NCI-H2196 treated with DMSO at 0.1 percent for 48 hours (cell line): ENCODE data around the gene RPS6KA3.

Experiments
- DNase-seq: peaks from one replicate; lab custom pipeline; 2025; ENCODE audit not compliant: unreplicated experiment; lab: John Stamatoyannopoulos, UW

The RPS6KA3 gene

DNA sequence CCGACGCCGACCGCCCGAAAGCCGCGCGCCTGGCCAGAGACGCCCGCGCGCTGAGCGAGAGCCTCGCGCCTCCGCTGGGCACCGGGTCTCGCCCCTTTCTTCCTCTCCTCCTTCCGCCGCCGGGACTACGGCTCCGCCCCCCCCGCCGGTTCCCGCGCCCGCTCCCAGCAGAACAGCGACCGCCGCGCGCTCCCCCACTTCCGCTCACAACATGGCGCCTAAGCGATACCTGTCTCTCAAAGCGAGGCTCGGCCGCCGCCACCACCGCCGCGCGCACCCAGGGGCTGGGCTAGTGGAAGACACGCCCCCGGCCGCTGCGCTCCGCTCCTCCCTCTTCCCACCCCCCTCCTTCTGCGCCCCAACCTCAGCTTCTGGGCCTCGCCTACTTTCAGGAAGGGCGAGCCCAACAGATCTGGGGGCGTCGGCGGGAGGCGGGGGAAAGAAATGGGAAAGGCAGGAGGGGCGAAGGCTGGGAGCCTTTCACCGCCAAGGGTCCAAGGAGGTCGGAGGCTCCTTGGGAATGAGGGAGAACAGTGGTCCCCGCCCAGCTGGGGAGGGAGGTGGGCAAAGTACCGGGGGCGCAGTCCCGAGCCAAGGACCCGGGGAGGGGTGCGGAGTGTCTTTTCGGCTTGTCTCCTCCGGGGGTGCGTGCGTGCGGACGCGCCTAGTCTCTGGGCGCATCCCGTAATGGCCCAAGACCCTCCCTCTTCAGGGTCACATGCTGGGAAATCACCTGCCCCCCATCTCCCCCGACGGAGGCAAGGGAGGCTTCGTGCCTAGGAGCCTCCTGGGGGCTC lies at the start of gene RPS6KA3:
Gene RPS6KA3 (minus strand): TSS at position 100 of the 797 bp plus-strand sequence. CDS start 277 bp downstream, outside the sequence.
- peak; percentile 67 for DNase-seq

DNA sequence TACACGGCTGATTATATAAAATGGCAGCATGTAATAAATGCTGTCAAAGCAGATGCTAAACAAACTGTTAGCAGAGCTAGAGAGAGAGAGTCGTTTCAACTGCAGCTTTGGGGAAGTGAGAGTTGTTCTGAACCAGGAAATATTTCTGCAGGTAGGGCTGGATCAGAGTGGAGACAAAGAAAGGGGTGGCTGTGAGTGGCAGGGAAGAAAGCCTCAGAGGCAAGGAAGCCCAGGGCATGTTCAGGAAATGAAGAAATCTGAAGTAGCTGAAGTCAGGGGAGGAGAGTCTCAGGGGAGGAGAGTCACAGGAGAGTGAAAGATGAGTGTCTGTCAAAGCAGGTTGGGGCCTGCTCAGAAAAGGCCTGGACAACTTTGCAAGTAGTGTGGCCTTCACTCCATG lies 48.4 kb upstream of the RPS6KA3 start:
- DNase-seq: no peak

DNA sequence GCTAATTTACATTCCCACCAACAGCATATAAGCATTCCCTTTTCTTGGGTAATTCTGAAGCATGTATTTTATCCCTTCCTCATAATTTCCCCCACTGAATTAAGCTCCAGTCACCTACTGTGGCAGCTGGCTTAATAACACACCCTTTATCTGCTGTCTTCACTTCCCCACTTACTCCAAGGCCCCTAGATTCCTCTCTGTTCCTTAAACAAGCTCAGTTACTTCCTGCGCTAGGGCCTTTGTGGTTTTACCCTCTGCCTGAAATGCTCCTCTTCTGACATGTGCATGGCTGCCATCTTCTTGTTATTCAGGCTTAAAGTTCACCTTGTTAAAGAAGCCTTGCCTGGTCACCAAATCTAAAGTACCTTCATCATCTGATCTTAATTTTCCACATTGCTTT lies 47.2 kb upstream of the RPS6KA3 start:
- no peak for DNase-seq

DNA sequence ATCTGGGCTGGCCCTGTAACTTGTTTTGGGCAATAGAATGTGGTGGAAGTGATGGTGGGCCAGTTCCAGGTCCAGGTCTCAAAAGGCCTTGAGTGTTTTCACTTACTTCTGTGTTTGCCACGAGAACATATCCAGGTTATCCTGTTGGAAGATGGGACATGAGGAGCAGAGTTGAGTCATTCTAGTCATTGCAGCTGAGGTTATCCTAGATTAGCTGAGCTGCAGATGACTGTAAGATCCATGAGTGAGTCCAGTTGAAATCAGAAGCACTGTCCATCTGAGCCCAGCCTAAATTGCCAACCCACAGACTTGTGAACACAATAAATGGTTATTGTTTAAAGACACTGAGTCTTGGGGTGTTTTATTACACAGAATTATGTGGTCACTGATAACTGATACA lies 45.3 kb upstream of the RPS6KA3 start:
- DNase-seq: no peak

DNA sequence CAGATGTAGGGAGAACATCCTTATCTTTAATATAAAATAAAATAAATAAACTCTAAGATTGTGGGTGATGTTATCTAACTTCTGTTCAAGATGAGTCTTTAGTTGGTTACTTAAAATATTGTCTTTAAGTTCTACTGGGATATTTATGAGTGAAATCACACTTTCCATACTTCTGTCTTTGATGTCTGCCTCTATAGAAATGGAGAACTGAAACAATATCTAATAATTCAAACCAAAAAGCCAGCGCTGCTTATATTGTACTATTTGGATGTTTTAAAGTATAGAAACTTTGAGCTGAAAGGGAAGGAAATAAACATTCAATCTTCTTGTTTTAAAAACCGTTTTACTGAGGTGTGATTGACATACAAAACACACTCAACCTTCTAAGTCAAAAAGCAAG lies 44.8 kb upstream of the RPS6KA3 start:
- no peak for DNase-seq

DNA sequence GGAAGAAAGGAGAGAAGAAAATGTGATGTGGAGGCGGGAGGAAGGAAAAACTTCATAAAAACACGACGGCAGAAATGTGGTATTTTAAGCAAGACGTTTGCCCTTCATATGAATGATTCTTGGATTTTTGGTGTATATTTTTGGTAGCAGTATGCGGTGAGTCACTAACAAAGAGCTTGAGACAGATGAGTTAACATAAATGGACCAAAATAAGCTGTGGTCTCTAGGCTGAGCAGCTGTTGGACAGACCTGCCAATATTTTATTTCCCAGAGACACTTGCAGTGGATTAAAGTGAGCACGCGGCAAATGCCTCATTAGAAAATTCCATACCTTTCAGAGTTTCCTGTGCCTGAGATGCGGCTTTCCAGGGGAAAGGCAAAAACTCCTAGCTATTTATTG lies 43.1 kb upstream of the RPS6KA3 start:
- no peak for DNase-seq

DNA sequence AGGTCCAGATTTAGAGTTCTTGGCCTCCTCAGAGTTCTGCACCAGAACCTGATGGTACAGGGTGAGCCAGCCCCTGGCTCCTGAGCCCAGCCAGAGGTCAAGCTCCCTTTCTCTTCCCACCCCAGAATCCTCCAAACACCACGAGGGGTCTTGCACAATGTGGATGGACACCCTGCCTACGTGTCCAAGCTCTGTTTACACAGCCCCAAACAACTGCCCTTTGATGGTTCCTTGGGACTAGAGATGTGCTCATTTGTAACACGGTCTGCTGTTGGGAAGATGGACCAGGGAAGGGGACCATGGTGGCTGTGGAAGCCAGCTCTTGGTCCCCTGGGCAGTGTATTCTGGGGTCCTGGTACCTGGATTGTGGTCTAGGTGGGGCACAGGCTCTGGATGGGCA lies 40.0 kb upstream of the RPS6KA3 start:
- no peak for DNase-seq

DNA sequence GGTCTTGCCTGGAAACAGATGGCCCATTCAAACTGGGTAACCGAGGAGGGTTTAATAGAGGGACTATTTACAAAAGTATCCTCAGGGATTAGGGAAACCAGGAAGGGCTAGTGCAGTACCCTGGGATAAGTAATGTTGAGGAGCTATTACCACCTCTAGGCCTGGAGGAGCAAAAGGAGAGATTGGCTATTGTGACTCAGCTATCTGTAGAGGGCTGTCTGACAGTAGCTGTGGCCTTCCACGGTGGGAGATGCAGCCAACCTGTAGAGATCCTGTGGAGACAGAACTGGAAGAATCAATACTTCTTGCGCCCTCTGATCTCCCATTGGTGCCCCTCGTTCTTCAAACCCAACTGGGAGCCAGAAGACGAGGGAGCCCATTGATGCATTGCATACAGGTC lies 34.1 kb upstream of the RPS6KA3 start:
- DNase-seq: no peak

DNA sequence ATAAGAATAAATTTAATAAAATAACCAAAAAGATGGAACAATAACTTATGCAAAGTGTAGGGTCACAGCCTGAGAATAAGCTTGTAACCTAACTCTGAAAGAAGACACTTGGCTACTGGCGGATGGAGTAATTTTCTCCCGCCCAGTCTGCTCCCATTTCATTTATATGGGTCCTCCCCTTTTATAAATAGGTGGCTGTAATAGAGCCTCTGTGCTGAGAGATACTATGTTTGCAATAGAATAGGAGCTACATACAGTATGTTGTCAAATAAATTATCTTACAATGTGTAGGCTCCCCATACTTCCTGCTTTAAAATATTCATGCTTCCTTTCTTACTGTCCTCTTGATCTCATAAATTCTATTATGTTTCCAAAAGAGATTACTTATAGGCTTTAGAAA lies 28.2 kb upstream of the RPS6KA3 start:
- no peak for DNase-seq

DNA sequence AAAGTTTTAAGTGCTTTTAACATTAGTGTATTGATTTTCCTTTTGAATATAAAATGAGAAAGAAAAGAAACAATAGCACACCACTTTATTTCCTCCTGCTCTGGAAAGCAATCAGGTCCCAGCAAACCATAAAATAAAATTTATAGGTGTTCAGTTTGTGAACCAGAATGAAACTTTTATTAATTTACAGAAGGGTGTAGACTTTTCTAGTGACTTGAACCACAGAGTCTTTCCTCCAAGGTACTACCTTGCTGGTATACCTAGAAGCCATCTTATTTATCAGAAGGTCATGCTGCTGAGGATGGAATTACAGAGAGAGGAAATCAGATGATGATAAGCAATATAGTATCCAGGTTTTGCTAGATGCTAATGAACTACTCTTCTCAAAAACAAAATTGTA lies 27.6 kb upstream of the RPS6KA3 start:
- DNase-seq: no peak

DNA sequence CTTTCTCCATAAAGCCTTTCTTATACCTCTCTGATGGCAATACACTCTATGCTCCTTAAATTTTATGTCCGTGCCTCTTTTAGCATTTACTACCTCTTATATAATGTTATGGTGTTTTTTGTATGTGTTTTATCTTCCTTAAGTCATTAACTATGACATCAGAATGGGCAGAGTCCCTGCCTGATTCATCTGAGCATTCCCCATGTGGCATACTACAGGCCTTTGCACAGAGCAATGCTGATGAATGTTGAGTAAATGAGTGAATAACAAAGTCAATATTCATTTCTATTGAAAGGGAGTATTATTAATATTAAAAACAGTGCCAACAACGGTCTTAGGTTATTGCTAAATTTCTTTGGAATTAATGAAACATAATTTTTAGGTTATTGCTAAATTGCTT lies 18.8 kb upstream of the RPS6KA3 start:
- DNase-seq: no peak

DNA sequence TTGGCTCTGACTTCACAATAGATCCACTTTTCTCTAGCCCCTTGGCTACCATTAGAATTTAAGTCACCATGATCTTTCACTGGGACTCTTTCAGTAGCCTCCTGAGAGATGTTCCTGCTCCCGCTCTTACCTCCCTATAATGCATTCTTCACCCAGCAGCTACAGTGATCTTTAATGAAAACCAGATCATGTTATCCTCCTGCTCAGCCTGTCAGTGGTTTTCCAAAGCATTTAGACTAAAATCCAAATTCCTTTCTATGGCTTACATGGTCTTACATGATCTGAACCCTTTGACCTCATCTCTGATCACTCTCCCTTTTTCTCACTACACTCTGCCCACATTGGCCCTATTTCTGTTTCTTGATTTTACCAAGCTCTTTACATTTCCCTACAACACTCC lies 18.3 kb upstream of the RPS6KA3 start:
- DNase-seq: no peak

DNA sequence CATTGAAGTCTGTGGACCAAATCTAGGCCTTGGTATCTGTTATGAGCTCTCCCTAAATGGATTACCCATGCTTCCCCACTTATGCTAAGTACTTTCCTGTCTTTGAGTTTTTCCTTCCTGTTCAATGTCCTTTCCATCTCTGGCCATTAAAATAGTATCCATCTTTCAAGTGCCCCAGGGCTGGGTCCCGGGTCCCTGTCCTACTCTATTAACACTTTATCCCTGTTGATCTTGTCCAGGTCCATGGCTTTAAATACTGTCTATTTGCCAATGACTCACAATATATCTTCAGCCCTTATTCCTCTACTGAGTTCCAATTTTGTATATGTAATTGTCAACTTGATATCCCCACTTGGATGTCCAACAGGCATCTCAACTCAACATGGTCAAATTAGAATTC lies 17.7 kb upstream of the RPS6KA3 start:
- DNase-seq: no peak

DNA sequence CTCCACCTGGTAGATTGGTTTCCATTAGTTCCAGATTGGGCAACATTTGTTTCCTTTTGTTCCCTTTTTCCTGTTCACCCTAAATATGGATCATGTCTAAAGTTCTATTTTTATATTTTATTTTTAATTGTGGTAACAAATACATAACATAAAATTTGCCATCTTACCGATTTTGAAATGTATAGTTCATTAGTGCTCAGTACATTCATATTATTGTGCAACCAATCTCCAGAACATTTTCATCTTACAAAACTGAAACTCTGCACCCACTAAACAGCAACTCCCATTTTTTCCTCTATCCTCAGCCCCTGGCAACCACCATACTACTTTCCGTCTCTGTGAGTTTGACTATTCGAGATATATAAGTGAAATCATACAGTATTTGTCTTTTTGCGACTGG lies 14.2 kb upstream of the RPS6KA3 start:
- no peak for DNase-seq

DNA sequence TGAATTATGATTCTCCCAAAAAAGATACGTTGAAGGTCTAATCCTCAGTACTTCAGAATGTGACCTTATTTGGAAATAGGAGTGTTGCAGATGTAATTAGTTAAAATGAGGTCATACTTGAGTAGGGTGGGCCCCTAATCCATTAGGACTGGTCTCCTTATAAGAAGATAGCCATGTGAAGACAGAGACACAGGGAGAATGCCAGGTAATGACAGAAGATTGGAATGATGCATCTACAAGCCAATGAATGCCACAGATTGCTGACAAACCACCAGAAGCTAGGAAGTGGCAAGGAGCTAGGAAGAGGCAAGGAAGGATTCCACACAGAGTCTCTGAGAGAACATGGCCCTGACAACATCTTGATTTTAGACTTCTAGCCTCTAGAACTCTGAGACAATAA lies 7.4 kb upstream of the RPS6KA3 start:
- DNase-seq: no peak

DNA sequence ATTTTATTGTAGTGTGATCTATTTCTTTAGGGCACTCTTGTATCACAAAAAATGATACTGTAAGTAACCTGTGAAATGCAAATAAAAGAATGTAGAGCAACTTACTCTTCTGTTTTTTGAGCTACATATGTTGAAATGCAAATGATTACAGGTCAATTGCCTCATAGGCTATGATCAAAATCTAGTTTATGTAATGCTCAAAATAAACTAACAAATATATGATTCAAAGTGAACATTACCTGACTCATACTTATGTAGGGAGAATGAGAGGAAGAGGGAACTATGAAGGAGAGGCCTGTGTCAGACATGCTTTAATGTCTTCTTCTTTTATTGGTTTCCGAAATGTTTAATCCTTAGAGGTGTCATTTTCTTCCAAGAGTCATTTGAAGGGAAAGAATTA lies 5.0 kb upstream of the RPS6KA3 start:
- no peak for DNase-seq

DNA sequence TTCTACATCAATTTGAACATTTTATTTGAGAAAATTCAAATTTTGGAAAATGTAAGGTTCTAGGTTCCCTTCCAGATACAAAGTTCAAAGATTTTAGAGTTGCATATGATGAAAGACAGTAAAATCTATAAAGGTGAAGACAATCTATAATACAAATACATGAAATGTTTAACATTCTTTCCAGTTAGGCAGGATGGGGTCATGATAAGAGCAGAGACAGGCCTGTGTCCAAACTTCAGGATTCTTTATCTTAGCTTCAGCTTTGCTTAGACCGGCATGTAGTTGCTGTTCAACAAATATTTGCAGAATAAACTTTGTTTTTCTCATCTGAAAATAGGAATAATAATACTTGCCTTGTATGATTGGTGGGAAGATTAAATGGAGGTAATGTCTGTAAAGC lies 4.5 kb upstream of the RPS6KA3 start:
- no peak for DNase-seq

DNA sequence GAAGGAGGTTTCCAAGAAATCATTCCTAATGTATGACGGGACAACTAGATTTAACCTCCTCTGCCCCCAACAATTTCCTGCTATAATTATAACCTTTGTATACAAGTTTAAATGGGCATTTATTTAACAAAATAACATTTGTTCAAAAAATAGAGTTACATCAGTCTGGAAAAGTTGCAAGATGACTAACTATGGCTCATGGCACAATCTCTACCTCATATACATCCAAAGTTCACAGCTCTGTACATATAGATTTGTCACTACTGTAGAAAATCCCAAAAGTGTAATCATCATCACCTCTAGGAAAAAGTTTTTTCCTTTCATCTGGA lies 3.8 kb upstream of the RPS6KA3 start:
- DNase-seq: no peak

DNA sequence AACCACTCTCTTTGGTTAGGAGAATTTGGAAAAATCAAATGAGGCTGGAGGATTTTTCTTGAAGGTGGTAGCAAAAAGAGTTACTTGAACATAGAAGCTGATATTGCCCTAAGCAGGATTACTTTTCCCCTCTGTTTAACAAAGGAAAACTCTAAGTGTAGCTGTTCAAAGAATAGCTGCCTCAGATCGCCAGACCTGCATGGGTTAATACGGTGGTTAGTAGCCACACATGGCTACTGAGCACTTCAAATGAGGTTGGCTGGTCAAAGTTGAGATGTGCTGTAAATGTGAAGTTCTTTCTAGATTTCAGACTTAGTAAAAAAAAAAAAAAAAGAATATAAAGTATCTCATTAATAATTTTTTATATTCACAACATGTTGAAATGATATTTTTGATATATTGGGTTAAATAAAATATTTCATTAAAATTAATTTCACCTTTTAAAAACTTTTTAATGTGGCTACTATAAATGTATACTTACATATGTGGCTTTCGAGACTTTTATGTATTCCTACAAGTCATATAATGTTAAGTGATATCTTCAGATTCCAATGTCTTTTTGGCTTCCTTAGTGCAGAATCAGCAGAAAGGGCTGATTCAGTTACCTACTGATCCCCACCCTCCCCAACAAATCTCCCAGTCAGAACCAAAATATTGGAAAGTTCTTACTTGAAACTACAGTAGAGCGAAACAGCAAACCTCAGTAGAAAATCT lies 3.3 kb upstream of the RPS6KA3 start:
- DNase-seq: no peak

DNA sequence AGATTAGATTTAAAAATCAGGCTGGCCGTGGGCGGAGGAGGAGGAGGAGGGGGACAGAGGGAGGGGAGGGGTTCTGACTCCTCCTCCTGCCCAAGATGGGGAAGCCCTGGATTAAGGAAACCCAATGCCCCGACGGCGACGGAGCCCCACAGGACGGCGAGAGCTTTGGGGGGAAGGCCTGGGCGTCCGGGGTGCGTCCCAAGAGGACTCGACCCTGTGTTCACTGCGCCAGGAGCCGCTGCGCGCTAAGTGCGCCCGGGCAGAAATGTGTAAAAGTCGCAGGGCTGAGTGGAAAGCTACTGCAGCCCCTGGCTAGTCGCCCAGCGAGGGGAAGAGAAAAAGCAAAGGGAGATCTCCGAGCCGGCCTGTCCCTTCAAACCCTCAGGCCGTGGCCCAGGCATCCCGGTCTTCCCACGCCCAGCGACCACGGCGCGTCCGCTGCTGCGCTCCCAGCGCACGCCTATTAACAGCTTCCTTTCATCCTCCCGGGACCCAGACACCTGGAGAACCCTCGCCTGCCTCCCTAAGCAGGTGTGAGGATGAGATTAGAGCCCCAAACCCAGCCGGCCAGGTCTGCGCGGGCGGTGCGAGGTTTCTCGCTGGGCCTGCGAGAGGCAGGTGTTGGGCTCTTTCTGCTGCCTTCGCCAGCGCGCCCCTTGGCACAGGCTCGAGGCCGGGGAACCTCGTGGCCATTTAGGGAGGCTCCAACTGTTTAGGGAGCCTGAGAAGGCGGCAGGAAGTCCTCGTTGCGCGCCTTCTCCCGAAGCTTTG lies 1.4 kb upstream of the RPS6KA3 start:
- no peak for DNase-seq

DNA sequence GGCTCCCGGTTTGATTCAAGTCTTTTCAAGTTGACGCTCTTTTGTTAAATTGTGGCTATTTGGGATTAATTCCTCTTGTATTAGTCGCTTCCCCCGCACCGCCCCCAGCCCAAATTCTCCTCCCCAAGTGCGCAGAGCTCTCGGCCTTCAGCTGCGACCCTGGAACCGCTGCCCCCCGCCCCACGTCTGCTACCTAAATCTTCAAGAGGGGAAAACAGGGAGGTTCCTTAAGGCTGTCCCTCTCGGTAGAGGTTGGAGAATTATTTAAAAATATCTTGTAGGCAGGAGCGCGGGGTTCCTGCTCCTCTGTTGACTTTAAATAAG lies 860 bp upstream of the RPS6KA3 start:
- no peak for DNase-seq
